ENCODE data around the gene MOK. TPM values are rescaled to one million over a fixed set of nuclear protein-coding genes. Genes with fewer than 3 reads are reported as not detected.

MOK gene
- total RNA-seq, 1 experiment from 2014 or later = 2.0 TPM

GRCh38 chr14:102217987-102218421 lies 87.0 kb downstream of the MOK start (continued):
- TF ChIP-seq MXD4 (CRISPR knock-in tag; IDR thresholded peaks at IDR 0.05; ENCODE audit: borderline replicate concordance) = no peak

GRCh38 chr14:102217399-102217798 lies 87.6 kb downstream of the MOK start:
- H3K9me3 Mint-ChIP-seq = no peaks in the 10 kb centered on the region
- H3K4me3 Mint-ChIP-seq = no peak overlapping the region
- H3K27me3 Mint-ChIP-seq (ENCODE audit: low read depth) = no peaks in the 10 kb centered on the region
- no peaks in the 10 kb centered on the region for H3K36me3 Mint-ChIP-seq
- ATAC-seq = no peak
- ChIA-PET POLR2A (no interaction called here), CTCF (interaction anchor here (0.6 kb wide), 1 partner anchor 133 kb away, joined by 5 read pairs; no protein-coding TSS in a partner anchor)
- peak overlapping the region; percentile 55 for H3K27ac Mint-ChIP-seq
- no peak for TF ChIP-seq CREB1 (CRISPR knock-in tag; IDR thresholded peaks at IDR 0.05)
- TF ChIP-seq ZBTB43 (CRISPR knock-in tag; IDR thresholded peaks at IDR 0.05) = no peak
- TF ChIP-seq ERG (CRISPR knock-in tag; IDR thresholded peaks at IDR 0.05) = no peak
- TF ChIP-seq ZNF219 (CRISPR knock-in tag; IDR thresholded peaks at IDR 0.05; ENCODE audit: borderline replicate concordance) = no peak
- no peak for TF ChIP-seq CTCF (IDR thresholded peaks at IDR 0.05)
- no peak for TF ChIP-seq NFE2L1 (CRISPR knock-in tag; IDR thresholded peaks at IDR 0.05)
- no peak for TF ChIP-seq MXD4 (CRISPR knock-in tag; IDR thresholded peaks at IDR 0.05; ENCODE audit: borderline replicate concordance)
- no peak for TF ChIP-seq USF1 (CRISPR knock-in tag; IDR thresholded peaks at IDR 0.05)
- TF ChIP-seq ZNF671 (CRISPR knock-in tag; IDR thresholded peaks at IDR 0.05) = no peak
- TF ChIP-seq STAT6 (CRISPR knock-in tag; conservative IDR thresholded peaks at IDR 0.05; ENCODE audit: low read depth) = no peak
- no peak for TF ChIP-seq FOXP4 (CRISPR knock-in tag; IDR thresholded peaks at IDR 0.05)
- TF ChIP-seq ZNF532 (CRISPR knock-in tag; IDR thresholded peaks at IDR 0.05; ENCODE audit: borderline replicate concordance) = no peak
- TF ChIP-seq ATF2 (CRISPR knock-in tag; IDR thresholded peaks at IDR 0.05; ENCODE audit: borderline replicate concordance, low read depth) = no peak
- no peak for TF ChIP-seq NFYB (CRISPR knock-in tag; conservative IDR thresholded peaks at IDR 0.05; ENCODE audit: low read depth)
- TF ChIP-seq RELA (CRISPR knock-in tag; IDR thresholded peaks at IDR 0.05; ENCODE audit: borderline replicate concordance) = no peak
- no peak for TF ChIP-seq RORB (CRISPR knock-in tag; IDR thresholded peaks at IDR 0.05)
- no peak for TF ChIP-seq MAX (CRISPR knock-in tag; IDR thresholded peaks at IDR 0.05)
- no peak for TF ChIP-seq IRF1 (CRISPR knock-in tag; IDR thresholded peaks at IDR 0.05)
- no peak for DNase-seq (ENCODE audit: low spot score)
- peaks cover 38% of the 10 kb centered on the region for H3K4me1 Mint-ChIP-seq

All from WTC11 (cell line).